Activated naive CD8-positive, alpha-beta T cell treated with anti-CD3 and anti-CD28 coated beads, Interleukin-2, amount 50 U/mL, for 16 hours (primary cell): ENCODE results near the gene TP53RK.

ENCODE experiments used
- DNase-seq: peaks from one replicate; pipeline ENCODE4 v3.0.0-alpha.2; 2020; ENCODE audit warnings: low read depth, low spot score

The TP53RK gene

GRCh38 chr20:46638898-46639274 lies 50.4 kb downstream of the TP53RK start:
- no peak for DNase-seq

- DNase-seq, result no peak
Measured at GRCh38 chr20:46638134-46638897, 50.9 kb downstream of the TP53RK start.

- DNase-seq, result no peak
Measured at GRCh38 chr20:46637427-46638133, 51.7 kb downstream of the TP53RK start.

GRCh38 chr20:46637020-46637419 lies 52.2 kb downstream of the TP53RK start:
- DNase-seq, result no peak

- no peak for DNase-seq
Measured at GRCh38 chr20:46636514-46636913, 52.7 kb downstream of the TP53RK start.

- DNase-seq, result no peak
Measured at GRCh38 chr20:46635514-46636136, 53.6 kb downstream of the TP53RK start.

- no peak for DNase-seq
Measured at GRCh38 chr20:46634528-46634927, 54.7 kb downstream of the TP53RK start.
